Activated CD4-positive, alpha-beta T cell treated with anti-CD3 and anti-CD28 coated beads, Interleukin-2, Interleukin-6, amounts not matched to agents 100 ng/mL and 50 ng/mL, durations not matched to agents 16 hours and 8 hours (primary cell): Measurements from ENCODE around the gene RIMBP2.

ENCODE experiments used
- DNase-seq: peaks from one replicate; pipeline ENCODE4 v3.0.0-alpha.2; 2020

Gene RIMBP2

DNA sequence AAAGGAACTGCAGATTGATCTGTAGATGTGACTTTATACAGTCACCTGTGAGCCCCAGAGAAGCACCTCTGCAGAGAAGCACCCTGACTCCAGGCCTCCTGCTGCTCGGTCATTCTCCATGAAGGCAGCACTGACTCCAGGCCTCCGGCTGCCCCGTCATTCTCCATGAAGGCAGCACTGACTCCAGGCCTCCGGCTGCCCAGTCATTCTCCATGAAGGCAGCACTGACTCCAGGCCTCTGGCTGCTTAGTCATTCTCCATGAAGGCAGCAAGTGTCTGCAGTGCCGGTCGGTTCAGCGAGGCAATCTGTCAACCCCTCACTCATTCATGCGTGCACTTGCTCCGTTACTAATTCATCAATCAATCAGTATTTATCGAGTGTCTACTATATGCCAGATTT is 218.1 kb downstream of the RIMBP2 start:
- DNase-seq, result no peak

DNA sequence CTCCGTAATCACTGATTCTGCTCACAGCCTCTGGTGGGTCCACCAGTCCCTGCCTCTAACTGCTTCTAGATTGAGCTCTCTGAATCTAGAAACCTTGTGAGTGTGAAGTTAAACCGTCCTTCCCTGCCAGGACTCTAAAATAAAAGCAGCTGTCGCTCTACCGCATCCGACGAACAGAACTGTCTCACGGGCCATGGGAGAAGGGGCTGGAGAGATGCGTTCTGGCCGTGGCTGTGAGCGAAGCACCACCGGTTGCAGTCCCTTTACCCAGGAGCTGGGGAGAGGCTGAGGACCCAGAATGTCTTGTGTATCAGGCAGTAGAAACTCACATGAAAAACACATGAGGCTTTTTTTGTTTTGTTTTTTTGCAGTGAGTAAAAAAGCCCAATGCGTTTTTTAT is 218.8 kb downstream of the RIMBP2 start:
- no peak for DNase-seq

DNA sequence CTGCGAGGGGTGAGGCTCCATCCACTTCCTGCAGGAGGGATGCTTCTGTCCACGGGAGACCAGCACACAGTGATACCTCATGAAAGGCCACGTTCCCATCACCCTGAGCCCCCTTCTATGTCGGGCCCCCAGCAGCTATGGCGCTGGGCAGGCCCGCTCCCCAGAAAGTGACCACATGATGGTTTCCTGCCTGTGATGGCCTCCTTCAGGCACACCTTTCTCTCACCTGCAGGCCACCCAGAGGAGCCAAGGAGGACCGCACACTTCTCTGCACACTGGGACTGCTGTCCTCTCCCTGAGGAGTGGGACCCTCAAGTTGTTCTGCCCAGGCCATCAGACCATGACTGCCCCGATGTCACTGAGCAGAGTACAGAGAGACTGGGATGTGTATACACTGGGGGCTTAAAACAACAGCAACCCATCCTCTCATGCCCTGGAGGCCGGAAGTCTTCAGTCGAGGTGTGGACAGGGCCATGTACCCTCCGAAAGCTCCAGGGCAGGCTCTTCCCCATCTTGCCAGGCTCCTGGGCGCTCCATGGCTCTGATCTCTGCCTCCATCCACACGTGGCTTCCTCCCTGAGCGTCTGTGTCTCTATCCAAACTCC is 219.5 kb downstream of the RIMBP2 start:
- no peak for DNase-seq

DNA sequence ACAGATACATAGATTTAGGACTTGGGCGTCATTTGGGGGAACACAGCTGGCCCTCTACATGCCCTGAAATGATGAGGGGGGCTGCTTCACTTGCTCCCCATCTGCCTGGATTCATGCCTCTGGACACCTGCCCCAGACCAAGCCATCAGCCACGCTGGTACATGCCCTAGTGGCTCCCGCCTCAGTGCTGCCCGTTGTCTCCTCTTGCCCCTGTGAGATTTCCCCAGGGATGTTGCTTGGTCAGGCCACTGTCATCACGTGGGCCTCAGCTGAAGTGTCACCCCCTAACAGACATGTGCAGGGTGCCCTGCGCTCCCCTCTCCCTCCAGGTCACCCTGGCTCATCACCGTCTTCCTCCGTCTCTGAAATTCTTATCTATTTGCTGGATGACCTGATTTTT is 220.9 kb downstream of the RIMBP2 start:
- no peak for DNase-seq

DNA sequence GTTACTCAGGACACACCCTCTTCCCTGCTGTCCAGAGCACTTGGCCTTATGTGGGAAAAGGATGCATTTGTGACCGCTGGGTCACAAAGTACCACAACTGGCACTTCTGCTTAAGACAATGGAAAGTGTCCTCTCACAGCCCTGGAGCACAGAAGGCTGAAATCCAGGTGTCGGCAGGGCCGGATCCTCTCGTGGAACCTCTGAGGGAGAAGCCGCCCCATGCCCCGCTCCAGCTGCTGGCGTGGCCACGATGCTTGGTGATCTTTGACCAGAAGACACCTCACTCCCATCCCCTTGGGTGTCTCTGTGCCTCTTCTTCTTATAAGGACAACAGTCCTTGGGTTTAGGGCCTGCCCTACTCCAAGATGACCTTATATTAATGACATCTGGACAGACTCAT is 221.4 kb downstream of the RIMBP2 start:
- DNase-seq, result no peak

DNA sequence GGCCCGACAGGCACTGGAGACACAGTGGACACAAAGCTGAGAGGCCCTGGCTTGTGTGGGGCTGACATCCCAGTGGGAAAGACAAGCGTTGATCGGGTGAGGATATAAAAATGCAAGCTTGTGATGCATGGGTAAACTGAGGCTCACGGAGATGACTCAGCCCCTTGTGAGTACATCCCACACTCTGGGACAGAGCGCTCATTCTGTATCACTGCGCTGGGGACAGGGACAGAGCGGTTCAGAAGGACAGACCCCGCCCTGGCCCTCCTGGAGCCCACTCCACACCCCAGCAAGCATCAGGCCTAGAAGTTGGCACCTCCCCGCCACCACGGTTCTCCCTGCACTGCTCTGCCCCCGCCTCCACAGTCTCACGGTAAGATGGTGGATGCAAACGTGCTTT is 222.1 kb downstream of the RIMBP2 start:
- DNase-seq, result no peak

DNA sequence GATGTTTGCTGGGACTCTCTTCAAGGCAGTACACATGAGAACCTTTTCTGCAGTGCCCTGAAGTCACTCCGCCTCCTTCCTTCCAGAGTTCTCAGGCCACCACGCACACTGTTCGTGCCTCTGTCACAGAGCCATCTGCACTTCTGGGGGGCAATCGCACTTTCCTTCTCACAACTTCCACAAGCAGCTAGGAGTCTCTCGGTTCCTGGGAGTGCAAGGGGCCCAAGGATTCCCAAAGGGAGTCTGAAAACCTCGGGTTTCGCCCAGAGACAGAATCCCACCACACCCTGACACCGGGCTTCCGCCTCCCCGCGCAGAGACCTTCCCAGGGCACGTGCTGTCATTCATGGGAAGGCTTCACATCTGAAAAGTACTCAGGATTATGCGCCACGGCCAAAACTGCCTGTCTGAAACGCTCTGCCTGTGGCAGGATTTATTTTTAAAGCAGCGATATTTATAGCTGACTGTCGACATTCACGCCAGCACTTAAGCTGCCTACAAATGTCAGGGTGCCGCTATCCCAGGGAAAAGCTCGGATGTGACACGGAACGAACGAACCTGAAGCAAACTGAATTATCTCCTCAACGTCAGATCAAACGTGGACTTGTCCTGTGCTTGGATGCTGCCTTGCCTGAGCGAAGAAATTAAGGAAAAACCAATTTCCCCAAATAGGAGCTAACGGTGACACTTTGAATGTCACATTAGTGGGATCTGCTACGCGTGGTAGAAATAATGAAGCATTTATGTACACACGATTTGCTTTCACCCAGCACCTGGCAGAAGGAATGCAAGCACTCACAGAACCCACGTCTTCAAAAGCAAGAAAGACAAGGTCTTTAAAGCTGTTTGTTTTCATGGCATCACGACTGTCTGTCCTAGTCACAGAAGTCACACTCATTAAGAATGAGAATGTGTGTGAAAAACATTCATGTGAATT is 224.4 kb downstream of the RIMBP2 start:
- no peak for DNase-seq

DNA sequence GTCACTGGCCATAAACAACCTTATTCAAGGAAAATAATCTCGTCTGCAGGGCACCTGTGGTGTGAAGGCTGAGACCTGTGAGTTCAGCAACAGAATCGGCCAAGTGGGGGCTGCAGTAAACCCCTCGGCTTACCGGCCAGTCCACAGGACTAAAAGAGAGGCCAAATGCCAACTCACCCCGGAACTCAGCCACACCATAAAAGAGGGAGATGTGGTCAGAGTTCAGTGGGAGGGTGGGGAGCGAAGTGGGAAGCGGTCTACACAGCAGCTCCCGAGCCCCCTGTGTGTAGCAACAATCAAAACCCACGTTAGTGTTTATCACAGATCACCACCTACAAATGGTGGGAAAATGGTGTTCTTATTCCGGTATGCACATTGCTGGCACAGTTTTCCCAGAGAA is 225.4 kb downstream of the RIMBP2 start:
- no peak for DNase-seq

DNA sequence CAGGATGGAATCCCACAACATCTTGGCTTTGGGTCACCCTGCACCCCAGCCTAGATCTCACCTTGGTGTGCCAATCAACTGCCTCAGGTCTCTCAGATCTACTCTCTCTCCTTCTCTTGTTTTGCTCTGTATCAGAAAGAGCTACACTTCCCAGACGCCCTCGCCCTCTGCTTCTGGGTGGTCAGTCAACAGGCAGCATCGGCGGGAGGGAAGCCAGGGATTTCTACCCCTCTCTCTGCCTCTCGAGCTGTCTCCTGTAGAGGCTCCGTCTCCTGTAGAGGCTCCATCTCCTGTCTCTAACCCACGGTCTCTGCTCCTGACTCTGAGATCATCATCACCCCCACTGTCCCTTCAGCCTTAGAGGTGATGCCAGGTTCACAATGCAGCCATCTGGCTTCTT is 226.8 kb downstream of the RIMBP2 start:
- no peak for DNase-seq

DNA sequence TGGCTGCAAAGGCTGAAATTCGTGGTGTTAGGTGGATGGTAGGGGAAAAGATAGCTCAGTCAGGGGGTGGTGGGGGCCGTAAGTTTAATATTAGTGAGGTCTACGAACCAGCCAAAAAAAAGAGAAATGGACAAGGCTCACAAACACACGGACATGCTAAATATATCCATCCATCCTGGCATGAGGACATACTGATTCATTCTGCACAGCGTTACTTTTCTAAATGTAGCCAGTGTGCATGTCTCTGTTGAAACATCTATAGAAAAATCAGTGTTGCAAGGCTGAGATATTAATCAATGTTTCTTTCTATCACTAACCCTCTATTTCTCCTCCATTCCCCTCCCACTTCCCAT is 227.8 kb downstream of the RIMBP2 start:
- no peak for DNase-seq

DNA sequence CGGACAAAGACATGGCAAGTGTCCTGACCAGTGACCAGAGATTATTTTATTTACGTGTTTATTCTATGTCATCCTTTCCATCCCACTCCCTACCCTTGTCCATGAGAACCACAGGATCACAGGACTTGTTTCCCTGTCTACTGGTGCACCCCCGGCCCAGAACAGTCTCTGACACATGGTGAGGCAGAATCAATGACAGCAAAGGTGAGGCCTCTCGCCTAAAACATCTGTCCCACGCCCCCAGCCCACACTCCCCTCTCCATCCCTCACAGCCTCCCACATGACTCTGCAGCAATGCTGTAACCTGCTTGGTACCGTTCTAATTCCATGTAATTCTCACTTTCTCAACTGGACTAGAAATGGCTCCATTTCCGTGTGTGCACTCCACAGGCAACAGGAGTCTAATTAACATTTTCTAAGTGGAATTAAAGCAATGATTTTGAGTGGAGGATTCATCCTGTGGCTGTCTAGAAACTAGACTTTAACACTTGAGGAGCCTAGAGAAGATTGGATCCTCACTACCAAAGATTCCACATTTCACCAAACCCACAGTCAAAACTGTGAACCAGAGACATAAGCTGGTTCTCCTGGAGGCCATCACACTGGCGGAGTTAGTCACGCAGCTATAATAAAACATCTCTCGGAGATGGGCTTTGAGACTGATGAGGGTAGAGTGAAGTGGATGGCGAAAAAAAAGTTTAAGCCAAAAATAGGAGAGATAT is 228.3 kb downstream of the RIMBP2 start:
- DNase-seq, result no peak

DNA sequence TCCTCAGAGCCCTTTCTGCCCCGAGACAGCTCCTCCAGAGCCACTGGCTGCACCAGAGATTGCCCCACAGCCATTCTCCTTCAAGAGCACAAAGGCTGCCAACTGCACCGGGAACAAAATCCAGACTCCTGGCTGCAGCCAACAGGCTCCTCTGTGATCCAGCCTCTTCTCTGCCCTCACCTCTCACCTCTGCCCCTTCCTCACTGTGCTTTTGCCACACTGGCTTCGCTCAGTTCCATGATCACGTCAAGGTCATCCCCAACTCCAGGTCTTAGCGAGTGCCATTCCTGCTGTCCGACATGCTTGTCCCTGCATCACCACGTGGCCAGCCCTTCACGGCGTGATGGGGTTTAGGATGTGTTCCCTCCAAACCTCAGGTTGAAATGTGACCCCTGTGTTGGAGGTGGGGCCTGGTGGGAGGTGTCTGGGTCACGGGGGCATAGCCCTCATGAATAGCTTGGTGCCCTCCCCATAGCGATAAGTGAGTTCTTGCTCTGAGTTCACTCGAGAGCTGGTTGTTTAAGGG is 229.1 kb downstream of the RIMBP2 start:
- DNase-seq, result no peak

DNA sequence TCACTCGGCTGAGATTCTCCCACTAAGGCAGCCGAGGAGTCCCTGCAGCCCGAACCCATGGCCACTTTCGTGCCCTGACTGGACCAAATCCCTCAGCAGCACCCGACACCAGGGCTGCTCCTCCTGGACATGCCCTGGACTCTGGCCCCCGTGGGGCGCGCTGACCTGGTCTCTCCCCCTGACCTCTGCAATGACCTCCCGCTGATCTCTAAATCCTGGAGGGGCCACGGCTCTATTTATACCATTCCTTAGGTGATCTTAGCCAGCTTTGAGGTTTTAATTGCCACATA is 230.0 kb downstream of the RIMBP2 start:
- DNase-seq, result no peak

DNA sequence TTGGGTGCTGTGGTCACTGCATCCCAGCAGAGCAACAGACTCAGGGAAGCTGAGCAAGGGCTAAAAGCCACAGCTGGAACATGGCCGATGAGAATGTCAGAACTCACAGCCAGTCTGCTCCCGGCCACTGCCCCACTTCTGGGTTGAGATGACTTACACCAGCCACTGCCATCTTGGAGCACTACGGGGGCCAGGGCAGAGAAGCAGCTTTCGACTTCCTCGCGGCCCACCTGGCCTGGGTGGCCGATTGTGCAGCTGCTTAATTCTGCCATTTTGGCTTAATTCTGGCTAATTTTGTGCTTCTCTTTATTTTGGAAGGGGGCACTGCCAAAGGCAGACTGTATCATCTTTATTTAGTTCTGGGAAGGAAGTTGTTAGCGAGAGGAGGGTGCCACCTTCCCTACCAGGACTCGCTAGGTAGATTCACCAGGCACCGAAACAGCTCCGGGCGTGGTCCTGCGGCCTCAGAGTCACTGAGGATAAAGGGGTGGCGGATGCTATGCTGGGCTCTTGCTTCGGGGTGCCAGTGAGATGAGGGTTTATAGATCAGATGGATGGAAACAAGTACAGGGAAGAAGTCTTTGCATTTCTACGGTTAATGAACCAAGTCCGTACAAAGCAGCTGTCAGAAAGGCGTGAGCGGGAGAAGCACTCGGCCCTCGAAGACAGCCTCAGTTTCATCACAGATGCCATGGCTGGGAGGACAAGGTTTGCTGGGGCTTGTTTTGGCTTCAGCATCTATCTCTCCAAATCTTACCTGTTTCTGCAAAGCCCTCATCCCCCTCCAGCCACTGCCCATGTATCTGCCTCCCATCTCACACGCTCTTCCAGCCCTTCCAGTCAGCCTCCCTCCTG is 230.6 kb downstream of the RIMBP2 start:
- no peak for DNase-seq

DNA sequence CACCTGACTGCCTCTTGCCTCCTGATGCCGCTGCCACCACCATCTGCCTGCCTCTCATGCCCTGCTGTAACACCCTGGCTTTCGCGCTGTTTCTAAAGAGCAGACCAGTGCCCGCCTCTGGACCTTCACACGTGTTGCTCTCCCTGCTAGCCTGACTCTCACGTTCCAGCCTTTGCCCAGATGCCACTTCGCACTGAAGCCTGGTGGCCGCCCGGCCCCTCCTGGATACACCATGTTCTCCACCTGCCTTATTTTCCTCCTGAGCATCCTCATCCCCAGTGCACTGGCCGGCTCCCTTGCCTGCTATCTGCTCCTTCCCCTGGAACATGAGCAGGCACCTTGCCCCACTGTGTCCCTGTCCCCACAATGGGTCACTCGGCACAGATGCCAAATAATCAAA is 231.9 kb downstream of the RIMBP2 start:
- no peak for DNase-seq

DNA sequence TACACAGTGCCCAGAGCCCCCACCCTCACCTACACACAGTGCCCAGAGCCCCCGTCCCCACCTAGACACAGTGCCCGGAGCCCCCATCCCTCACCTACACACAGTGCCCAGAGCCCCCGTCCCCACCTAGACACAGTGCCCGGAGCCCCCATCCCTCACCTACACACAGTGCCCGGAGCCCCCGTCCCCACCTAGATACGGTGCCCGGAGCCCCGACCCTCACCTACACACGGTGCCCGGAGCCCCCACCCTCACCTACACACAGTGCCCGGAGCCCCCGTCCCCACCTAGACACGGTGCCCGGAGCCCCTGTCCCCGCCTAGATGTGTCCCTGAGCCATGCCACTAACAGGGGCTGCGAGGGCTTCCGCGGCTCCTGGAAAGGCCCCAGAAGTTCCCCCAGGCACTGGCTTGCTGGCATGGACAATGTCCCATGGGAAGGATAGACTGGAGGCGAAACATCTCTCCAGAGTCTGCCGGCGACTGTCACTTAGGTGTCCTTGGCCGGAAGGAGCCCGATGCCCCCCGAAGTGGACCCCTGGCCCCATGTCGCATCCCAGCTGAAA is 232.4 kb downstream of the RIMBP2 start:
- DNase-seq, result no peak

DNA sequence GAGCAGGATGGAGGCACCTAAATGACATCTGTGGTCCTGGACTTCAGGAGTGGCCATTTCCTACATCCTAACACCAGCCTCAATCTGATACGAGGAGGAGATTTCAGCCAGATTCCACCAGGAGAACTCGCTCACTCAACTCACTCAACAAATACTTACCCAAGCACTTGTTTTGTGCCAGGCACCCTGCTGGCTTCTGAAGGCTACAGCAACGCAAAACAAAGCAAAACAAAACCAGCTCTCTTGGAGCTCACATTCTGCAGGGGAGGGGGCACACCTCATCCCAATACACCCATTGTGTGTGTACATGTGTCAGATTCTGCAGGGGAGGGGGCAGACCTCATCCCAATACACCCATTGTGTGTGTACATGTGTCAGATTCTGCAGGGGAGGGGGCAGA is 233.7 kb downstream of the RIMBP2 start:
- DNase-seq, result no peak

DNA sequence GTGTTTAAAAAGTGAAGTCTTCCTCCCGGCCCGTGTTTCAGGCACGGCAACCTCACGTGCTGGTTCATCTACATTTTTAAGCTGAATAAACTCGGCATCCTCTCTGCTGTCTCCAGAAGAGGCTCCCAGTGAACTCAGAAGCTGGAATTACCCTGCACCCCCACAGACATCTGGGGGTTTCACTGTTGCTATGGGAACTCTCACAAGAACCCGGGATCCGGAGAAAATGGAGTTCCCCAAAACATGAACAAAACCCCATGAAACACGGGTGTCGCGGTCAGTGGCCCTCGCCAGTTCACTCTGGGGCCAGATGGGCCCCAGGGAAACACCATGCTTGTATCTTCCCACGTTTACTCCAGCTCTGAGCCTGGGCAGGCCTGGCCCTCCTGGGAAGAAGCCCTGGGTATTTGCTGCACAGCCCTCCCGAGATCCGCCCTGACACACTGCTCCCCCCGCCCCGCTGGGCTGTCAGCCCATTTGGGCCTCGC is 234.7 kb downstream of the RIMBP2 start:
- DNase-seq, result no peak

DNA sequence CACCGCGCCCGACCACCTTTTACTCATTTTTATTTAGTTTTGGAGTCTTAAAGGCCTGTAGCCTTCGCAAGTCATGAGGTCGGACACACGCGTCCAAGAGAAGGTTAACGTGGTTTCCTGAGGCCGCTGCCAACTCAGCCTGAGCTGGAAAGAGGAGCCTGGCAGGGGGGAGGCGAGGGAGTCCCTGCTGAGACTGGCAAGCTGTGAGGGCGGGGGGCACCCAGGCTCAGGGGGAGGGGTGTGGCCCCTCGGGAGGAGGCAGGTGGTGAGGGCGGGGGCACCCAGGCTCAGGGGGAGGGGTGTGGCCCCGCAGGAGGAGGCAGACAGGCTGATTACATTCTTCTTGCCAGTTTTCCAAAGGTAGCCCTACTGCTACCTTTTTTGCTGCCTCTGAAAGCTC is 235.2 kb downstream of the RIMBP2 start:
- no peak for DNase-seq

DNA sequence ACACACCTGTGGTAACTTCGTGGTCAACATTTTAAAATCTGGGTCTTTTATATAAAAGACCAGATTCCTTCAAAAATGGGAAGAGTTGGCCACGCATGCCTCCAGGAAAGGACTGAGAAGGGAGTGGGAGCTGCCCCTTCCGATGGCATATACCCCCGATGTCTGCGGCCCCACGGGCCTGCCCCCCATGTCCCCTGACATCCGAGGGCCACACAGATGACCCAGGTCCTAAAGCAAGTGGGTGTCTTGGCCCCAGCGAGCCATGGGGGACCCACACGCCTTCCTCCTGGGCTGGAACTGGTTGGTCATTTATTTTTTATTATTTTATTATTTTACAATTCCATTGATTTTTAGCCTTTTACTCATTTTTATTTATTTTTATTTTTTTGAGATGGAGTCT is 235.9 kb downstream of the RIMBP2 start:
- no peak for DNase-seq

DNA sequence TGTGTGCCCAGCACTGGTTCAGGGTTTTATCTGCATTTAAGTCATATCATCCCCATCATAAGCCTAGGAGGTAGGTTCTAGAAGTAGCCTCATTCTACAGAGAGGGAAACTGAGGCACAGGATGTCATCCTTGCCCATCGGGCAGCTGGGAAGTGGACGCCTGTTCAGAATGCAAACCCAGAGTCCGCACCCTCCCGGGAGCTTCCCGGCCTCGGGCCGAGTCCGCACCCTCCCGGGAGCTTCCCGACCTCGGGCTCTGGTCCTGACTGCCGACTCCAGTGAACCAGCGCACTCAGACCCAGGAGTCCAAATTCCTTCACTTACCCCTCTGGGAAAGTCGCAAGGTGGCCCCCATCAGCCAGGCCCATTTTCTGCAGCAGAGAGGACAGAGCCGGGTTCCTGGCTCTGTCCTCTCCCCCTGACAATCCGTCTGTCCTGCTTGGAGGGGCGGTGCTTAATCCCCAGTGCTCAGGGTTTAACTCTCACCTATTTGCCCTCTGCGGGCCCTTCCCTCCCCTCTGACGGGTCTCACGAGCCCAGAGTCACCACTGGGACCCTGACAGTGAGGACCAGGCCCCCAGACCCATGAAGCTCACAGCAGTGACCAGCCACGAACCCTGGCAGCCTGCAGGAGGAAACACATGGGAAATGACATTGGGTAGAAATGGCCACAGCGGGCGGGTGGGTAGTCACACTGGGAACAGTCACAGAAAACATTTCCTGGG is 236.5 kb downstream of the RIMBP2 start:
- DNase-seq, result no peak

DNA sequence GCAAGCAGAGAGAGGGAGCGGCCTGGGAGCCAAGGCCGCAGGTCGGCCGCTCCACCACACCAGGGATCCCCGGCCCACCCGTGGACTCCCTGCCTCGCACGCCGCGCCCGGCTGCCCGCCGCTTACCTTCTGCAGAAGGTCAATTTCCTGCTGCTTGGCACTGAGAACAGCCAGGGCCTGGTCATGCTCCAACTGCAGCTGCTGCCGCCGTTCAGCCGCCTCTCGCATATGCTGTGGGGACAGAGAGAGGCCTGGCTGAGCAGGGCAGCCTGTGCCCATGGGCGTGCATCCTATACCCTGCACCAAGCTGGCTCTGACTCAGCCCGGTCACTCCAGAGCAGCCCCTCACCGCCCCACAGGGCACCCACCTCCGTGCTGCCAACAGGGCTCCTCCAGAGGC is 237.3 kb downstream of the RIMBP2 start:
- DNase-seq, result no peak
